GM21381 (cell line): ENCODE results near the gene RAB1B.

Experiments
- ATAC-seq: cut with Tn5 transposase; IDR thresholded peaks from one replicate; pipeline ENCODE4 v1.9.1; 2021; ENCODE audit warnings: mild to moderate bottlenecking, moderate library complexity; ENCODE audit not compliant: unreplicated experiment

Gene RAB1B

DNA sequence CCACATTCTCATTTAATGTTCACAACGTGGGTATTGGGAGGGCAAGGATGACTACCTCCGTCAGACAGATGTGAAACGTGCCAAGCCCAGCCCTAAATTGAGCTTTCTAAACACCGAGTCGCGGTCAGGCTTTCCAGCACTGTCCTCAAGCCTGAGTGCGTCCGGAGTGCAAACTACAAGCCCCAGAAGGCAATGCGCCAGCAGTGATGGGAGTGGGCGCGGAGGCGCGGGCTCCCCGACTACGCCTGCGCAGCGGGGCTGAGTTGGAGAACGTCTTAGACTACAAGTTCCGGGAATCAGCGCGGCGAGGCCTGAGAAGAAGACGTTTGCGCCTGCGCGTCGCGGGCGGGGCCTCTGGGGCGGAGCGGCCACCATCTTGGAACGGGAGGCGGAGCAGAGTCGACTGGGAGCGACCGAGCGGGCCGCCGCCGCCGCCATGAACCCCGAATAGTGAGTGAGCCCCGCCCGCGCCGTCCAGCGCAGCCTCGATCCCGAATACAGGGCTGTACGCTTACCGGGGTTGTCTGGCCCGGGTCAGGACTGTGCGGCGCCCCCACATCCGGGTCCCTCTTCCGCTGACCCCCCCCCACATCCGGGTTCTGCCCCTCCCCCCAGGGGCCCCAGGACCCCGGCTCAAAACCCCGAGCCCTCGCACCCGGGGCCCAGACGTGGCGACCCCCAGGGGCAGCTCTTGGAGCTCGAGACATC lies at the start of gene RAB1B:
Gene RAB1B, plus strand, starts transcription at position 396 of the 708 bp plus-strand sequence. Its CDS starts 41 bp downstream, at position 437.
- peak; percentile 86 for ATAC-seq

DNA sequence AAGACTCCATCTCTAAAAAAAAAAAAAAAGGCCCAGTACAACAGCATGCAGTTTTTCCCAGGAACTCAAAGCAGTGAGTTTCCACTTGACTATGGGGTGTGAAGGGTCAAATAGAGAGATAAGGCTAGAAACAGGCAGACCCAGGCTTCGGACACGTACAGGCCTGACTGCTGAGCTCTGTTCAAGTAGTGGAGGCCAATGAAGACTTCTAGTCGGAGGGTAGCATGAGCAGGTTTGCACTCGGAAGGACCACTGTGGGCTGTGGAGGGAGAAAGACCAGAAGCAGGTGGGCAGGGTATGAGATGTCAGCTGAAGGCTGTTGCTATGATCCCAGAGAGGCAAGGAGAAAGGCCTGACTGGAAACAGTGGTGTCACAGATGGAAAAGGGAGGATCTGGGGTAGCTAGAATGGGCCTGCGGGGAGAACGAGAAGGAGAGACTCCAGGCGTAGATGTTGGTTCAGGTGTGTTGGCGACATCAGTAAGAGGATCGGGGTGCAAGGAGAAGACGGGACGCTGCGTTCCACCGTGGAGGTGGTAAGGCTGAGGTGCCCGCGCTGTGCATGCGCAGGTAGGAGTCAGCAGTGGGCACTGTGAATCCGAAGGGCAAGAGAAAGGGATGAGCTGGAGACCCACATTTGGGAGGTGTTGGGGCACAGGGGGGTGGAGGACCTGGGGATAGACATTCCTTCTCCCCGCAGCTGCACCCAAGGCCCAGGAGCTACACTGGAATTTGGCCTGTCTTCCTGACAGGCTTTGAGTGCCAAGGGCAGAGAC lies 49.4 kb upstream of the RAB1B start:
- no peak for ATAC-seq

DNA sequence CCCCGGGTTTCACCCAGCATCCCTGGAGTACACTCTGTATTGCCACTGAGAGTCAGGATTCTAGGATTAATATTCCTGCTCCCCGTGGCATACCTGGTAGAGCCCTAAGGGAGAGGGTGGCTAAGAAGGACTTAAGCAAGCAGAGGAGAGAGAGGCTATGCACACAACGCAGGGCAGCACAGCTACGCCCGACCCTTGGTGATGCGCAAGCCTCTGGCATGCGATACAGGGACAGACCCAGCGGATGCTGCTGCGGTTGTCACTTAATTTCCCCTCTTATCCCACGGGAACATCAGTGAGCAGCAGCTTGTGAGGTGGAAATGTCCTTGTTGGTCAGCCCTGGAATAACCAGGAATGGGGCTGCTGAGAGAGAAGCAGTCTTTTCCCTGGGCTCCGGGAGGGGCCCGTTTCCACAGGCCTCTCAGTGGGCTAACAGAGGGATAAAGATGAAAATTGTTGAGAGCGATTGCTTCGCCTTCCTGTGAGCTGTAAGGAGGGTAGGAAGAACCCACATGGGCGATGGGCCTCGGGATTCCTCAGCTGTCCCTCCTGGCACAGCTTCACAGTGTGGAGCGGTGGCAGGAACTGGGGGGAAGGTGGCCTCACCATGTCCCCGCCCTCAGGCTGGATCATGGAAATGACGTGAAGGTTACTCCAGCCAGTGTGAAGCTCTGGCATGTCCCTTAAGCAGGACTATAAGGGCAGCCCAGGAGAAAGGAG lies 48.4 kb upstream of the RAB1B start:
- ATAC-seq = no peak

DNA sequence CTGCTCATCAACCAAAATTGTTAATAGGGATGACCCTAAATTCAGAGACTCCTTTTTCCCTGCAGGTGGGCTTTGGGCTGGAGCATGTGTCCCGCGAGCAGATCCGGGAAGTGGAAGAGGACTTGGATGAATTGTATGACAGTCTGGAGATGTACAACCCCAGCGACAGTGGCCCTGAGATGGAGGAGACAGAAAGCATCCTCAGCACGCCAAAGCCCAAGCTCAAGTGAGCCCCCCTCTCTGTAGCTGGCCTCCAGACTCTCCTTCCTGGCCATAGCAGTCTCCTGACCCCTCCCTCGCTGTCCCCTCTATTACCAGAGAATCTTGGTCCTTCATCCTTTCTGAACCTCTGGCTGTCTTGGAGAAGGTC lies 47.9 kb upstream of the RAB1B start:
- ATAC-seq = no peak

DNA sequence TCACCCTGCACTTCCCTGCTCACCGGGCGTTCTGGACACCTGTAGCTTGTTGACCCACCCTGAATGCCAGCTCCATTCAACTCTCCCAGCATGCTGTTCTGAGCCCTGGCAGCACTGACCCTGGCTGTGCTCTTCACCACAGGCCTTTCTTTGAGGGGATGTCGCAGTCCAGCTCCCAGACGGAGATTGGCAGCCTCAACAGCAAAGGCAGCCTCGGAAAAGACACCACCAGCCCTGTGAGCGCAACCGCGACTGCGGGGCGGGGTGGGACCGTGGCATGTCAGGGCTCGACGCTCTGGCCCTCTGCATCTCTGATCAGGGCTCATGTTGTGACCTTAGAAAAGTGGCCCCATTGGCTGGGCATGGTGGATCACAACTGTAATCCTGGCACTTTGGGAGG lies 47.4 kb upstream of the RAB1B start:
- ATAC-seq = no peak

DNA sequence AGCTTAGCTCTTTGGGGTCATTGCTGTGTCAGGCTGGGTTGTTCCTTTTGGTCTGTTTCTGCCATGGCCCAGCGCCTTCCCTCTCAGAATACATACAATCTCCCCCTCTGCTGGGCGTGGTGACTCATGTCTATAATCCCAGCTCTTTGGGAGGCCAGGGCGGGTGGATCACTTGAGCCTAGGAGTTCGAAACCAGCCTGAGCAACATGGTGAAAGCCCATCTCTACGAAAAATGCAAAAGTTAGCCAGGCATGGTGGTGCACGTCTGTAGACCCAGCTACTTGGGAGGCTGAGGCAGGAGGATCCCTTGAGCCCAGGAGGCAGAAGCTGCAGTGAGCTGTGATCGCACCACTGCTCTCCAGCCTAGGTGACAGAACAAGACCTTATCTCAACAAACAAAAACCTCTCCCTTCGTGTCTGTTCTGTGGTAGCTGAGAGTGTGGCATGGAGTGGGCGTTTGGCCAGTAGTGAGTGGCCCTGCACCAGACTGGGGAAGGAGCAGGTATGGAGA lies 46.7 kb upstream of the RAB1B start:
- ATAC-seq = no peak

DNA sequence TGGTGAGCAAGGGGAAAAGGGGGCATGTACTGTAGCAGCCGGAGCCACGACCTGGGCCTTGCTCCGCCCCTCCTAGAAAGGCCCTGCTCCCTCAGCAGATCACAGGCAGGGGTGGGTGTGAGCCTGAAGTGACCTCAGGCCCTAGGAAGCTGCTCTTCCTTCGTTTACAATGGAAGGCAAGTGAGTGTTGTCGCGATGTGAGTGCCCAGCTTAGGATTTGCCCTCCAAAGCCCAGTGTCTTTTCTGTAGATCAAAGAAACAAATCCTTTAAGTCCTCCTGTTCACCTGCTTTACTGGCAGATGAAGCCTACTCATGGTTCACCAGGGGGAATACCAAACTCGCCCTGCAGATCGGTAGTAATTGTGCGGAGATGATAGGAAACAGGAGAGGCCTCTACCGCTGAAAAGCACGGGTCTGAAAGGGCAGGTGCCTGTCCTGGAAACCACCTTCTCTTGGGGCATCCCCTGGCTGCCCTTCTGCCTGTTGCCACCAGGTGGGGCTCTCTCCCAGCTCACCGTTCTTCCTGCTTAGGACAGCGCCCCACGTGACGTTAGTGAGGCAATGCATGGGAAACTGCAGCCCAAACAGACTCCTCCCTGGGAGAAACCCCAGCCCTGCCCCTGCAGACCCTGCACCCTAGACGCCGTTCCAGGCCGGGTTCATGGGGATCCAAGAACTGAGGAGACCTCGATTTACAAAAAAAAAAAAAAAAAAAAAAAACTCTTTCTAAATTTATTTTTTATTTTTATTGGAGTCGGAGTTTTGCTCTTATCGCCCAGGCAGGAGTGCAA lies 45.9 kb upstream of the RAB1B start:
- ATAC-seq = peak; percentile 87

DNA sequence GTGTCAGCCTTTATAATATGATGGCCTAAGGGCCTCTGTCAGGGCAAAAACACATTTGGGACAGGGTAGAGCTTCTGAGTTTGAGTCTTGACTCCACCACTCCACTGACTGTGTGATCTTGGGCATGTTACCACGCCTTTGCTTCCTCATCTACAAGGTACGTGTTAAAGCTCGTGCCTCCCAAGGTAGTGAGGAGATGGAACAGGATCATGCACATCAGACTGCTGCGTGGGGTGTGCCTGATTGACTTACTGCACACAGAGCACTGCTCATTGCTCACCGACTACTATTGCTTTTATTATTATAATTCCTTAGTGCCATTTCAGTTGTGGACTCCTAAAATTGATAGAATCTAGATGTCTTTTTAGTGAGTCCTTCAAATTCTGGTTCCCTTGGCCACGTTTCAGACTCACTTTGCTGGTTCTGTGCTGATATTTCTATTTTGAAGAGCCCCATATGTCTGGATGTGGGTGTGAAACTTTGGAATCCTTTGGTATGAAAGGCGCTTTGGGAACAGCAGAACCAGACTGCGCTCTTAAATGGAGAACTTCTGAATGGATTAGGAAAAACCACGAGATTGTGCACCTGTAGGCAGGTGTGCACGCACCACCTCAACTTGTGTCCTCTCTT lies 44.1 kb upstream of the RAB1B start:
- ATAC-seq = no peak

DNA sequence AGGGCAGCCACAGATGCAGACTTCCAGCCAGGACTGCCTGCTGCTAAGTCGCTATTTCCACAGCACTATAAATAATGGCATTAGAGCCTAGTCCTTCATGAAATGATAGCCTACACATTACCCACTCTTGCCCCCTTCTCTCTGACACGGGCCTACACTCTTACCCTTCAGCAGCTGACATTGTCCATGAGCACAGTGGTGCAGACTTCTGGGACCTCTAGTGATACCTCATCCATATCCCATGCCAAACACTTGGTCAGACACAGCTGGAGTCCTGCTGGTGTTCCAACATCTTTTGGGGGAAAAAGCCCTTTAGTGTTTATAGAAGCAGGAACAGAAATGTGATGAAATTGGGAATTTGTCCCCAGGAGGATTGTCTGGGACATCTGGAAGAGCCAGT lies 43.4 kb upstream of the RAB1B start:
- ATAC-seq = no peak

DNA sequence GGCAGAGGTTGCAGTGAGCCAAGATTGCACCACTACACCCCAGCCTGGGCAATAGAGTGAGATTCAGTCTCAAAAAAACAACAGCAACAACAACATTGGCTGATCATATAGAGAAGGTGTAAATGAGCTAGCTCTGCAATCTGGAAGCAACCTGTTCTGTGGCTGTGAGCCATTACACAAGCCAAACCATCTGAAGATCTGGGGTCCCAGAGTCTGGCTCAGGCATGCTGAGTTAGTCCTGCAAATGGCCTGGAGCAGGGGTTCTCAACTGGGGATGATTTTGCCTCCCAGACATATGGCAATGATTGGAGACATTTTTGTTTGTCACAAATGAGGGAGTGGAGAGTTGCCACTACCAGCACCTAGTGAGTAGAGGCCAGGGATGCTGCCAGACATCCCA lies 42.3 kb upstream of the RAB1B start:
- ATAC-seq = no peak

DNA sequence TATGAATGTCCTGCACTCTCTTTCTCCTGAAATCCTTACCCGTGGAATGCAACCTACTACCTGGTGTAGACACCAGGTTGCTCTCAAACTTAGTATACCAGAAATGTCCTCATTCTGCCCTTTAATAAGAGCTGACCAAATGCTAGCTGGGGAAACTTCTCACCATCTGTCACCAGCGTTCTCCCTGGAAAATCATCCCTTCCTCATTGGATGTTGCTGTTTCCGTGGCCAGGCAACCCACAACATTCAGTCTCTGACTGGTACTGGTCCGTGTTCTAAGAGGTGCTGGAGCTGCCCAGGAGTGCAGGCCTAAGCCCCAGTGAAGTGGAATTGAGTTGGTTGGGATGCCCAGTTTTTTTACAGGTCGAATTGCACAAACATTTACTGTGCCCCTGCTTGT lies 40.7 kb upstream of the RAB1B start:
- no peak for ATAC-seq

DNA sequence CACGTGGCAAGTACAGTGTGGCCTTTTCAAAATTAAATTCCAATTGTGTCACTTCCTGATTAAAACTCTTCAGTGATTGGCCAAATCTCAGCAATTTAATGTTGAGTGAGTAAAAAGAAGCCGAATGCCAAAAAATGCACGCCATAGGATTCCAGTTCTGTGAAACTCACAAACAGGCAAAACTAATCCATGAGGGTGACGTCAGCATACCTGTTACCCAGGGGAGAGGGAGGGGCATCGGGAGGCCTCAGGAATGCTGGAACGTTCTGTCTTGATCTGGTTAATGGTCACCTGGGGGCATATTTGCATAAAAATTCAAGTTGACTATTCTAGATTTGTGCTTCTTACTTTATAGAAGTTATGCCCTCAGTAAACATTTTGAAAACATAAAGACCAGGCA lies 39.9 kb upstream of the RAB1B start:
- no peak for ATAC-seq

DNA sequence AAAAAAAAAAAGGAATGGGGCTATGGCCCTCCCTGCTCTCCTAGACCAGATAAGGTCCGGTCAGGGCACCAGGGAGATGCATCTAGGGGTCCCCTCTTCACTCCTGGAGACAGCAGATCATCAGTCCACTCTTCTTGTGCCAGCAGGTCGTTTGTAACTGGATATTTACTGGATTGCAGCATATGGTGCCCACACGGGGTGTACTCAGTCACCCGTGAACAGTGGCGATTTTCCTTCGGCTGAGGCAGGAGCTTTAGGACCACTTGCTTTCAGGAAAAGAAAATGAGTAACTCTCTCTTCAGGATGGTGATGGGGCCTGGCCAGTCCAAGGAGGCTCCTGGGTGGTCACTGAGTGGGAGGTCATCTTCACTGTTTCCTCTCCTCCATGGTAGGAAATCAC lies 38.3 kb upstream of the RAB1B start:
- ATAC-seq = no peak

DNA sequence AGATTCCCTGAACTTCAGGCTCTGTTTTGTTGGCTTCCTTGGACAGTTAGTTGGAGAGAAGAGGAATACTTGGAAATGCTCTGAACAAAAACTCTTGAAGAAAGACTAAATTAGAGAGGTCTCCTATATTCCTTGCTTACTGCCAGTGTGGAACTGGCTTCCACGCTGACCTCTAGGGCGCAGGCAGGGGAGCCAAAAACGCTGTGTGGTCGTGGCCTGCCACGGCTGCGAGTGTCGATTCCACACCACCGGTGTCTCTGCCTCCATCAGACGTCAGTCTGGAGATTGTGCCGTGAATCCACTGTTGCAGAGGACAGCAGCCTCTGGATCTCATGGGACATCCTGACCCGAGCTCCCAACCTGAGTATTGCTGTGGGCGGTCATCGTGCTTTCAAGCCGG lies 37.5 kb upstream of the RAB1B start:
- no peak for ATAC-seq

DNA sequence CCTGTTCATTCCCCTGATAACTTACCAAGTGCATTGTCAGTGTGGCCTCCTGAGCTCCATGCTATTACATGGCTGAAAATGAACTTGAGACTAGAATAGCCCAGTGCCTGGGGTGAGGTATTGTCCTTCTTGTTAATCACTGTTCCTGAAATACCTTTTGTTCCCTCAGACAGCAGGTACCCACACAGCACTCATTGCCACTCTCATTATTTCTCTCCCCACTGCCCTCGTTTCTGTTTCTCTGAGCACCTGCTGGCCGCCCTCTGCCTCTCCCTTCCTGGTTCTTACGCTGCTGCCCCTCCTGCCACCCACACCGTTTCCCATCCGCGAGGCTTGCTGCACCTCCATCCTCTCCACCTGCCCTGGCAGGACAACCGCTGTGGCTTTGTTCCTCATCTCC lies 36.9 kb upstream of the RAB1B start:
- ATAC-seq = no peak

DNA sequence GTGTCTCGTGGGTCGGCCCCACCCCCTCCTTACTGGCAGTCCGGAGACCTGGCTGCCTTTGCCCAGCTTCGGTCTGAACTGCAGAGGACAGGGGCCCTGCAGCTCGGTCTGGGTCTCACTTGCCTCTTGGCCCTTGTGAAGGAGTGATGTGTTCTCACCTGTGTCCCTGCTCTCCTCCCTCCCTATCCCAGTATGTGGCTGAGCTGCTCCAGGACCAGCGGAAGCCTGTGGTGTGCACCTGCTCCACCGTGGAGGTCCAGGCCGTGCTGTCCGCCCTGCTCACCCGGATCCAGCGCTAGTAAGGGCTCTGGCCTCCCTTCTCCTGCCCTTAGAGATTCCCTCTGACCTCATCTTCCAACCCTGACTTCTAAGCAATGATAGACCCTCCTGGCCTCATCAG lies 35.7 kb upstream of the RAB1B start:
- no peak for ATAC-seq

DNA sequence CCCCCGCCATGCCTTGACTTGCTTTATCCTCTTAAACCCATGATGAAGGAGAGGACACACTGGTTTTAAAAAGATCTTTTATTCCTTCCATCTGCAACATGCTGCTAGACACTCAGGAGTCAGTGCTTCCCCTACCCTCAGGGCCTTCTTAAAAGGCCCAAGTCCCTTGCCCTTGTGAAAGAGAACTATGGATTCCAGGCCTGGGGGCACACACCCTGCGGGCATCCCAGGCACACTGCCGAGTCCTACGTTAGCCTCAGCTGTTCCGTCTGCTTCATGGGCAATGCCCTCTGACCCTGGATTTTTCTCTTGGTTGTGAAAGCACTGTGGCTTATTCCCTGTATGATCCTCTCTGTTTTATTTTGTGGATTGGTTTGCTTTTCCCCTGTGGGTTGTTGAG lies 35.1 kb upstream of the RAB1B start:
- no peak for ATAC-seq

DNA sequence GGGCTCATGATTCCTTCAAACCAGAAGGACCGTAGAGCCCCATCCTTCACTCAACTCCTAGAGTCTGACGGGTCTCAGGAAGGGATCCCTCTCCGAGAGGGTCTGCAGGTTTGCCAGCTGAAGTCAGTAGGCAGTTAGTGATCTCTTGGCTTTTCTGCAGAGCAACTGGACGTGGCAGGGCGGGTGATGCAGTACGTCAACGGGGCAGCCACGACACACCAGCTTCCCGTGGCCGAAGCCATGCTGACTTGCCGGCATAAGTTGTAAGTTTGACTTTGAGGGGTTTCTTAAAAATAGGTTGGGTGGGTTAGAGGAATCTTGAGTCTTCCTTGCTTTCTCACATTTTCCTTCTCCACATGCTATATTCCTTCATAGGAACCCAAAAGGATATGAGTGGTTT lies 33.3 kb upstream of the RAB1B start:
- no peak for ATAC-seq

DNA sequence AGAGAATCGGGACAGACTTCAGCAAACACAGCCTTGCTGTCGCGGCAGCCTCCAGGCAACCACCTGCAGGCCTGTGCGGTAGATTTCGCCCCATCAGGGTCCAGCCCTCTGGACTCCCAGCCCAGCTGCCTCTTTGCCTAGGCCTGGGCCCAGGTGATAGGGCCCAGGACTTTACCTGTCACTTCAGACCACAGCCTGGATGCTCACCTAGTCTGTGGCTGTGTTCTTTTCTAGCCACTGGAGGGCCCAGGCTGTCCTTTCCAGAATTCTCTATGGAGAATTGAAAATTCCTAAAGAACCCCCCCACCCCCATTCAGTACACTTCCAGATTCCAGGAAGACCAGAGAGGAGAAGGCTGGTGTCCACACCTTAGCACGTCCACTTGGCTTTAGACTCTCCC lies 30.6 kb upstream of the RAB1B start:
- no peak for ATAC-seq

DNA sequence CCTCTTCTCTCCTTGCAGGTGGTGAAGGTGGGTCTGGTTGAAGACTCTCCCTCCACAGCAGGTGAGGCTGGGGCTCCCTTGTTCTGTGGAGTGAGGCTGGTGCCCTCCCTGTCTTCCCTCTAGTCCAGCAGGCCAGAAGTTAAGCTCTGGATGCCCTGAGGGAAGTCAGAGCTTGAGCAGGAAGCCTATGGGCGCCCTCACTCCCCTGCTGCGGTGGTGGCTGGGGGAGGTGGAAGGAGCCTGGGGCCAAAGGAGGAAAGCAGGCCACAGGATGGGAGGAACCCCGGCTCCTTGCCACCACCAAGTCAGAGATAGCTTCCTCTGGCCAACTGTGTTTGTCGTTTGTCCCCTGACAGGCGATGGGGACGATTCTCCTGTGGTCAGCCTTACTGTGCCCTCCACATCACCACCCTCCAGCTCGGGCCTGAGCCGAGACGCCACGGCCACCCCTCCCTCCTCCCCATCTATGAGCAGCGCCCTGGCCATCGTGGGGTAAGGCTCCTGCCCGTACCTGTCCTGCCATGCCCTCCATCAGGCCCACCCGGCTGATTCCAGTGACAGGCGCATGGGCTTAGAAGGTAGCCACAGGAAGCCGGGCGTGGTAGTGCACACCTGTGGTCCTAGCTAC lies 29.5 kb upstream of the RAB1B start:
- ATAC-seq = no peak
